Activated naive CD4-positive, alpha-beta T cell (primary cell): ENCODE data around the gene ATR.
"Not testable (repeated sequence)": the region's sequence is repeated elsewhere in the genome, so short reads cannot be mapped to it uniquely, and the experiment has no call there.

Experiments
- DNase-seq, 4 experiments: peaks; one replicate each; lab custom pipeline; 2025; lab: John Stamatoyannopoulos, UW

Gene ATR

GRCh38 chr3:142595141-142595540 is 16.6 kb upstream of the ATR start:
- DNase-seq, result no peak

- not testable (repeated sequence) for DNase-seq
These were observed 13.7 kb upstream of the ATR start for GRCh38 chr3:142592268-142592667.

GRCh38 chr3:142588703-142589102 is 10.2 kb upstream of the ATR start:
- DNase-seq, result no peak

- no peak for DNase-seq
These were observed 8.4 kb upstream of the ATR start for GRCh38 chr3:142586803-142587406.

GRCh38 chr3:142581070-142581469 is 2.5 kb upstream of the ATR start:
- DNase-seq, result not testable (repeated sequence)

GRCh38 chr3:142580061-142580423 is 1.5 kb upstream of the ATR start:
- DNase-seq, result no peak

GRCh38 chr3:142577696-142578328 is 721 bp downstream of the ATR start:
- DNase-seq, result no peak

GRCh38 chr3:142576792-142577191 is 1.7 kb downstream of the ATR start:
- DNase-seq, result no peak

- no peak for DNase-seq
These were observed 3.9 kb downstream of the ATR start for GRCh38 chr3:142574665-142575064.

- not testable (repeated sequence) for DNase-seq
These were observed 4.3 kb downstream of the ATR start for GRCh38 chr3:142574223-142574622.

- DNase-seq, result not testable (repeated sequence)
These were observed 9.1 kb downstream of the ATR start for GRCh38 chr3:142569422-142569821.

- no peak for DNase-seq
These were observed 10.0 kb downstream of the ATR start for GRCh38 chr3:142568393-142569017.

GRCh38 chr3:142566096-142566495 is 12.4 kb downstream of the ATR start:
- DNase-seq, result no peak

GRCh38 chr3:142563496-142563997 is 15.0 kb downstream of the ATR start:
- no peak for DNase-seq

GRCh38 chr3:142560118-142560517 is 18.4 kb downstream of the ATR start:
- no peak for DNase-seq

- no peak for DNase-seq
These were observed 24.8 kb downstream of the ATR start for GRCh38 chr3:142553741-142554140.

GRCh38 chr3:142552579-142552978 is 26.0 kb downstream of the ATR start:
- not testable (repeated sequence) for DNase-seq

GRCh38 chr3:142549986-142550385 is 28.5 kb downstream of the ATR start:
- DNase-seq, result no peak

- DNase-seq, result no peak
These were observed 35.2 kb downstream of the ATR start for GRCh38 chr3:142543307-142543706.

GRCh38 chr3:142542054-142542453 is 36.5 kb downstream of the ATR start:
- no peak for DNase-seq

- no peak for DNase-seq
These were observed 42.0 kb downstream of the ATR start for GRCh38 chr3:142536519-142536918.

GRCh38 chr3:142534543-142534942 is 44.0 kb downstream of the ATR start:
- DNase-seq, result no peak

GRCh38 chr3:142530296-142530695 is 48.2 kb downstream of the ATR start:
- DNase-seq, result no peak
